RPMI7951 (cell line): ENCODE measurements around the gene SGTB. TPM values are rescaled to one million over a fixed set of nuclear protein-coding genes. Genes with fewer than 3 reads are reported as not detected.
"Not testable (repeated sequence)": the region's sequence is repeated elsewhere in the genome, so short reads cannot be mapped to it uniquely, and the experiment has no call there.

Experiments used
- DNase-seq: peaks from one replicate; pipeline ENCODE4 v3.0.0-alpha.2; 2012; ENCODE audit warnings: low read depth
- total RNA-seq: library from RNA; depleted of rRNA; stranded (reverse); fragments of >200 nt; shearing (Covaris generic); gene quantifications from 2 replicates; pipeline ENCODE4 v1.2.3, GENCODE V29; 2014; rRNA removed

SGTB gene
- total RNA-seq, 1 experiment from 2014 or later = 9.0 TPM

- no peak for DNase-seq
Observed at GRCh38 chr5:65668696-65669095, 53.2 kb downstream of the SGTB start.

GRCh38 chr5:65663804-65664521 lies 57.9 kb downstream of the SGTB start:
- DNase-seq = peak; percentile 15

- DNase-seq = no peak
Observed at GRCh38 chr5:65654713-65655112, 67.2 kb downstream of the SGTB start.

- DNase-seq = no peak
Observed at GRCh38 chr5:65651144-65651543, 70.8 kb downstream of the SGTB start.

- DNase-seq = no peak
Observed at GRCh38 chr5:65647941-65648340, 74.0 kb downstream of the SGTB start.

GRCh38 chr5:65646938-65647337 lies 75.0 kb downstream of the SGTB start:
- DNase-seq = no peak

- no peak for DNase-seq
Observed at GRCh38 chr5:65640240-65640639, 81.7 kb downstream of the SGTB start.

- DNase-seq = no peak
Observed at GRCh38 chr5:65630981-65631380, 90.9 kb downstream of the SGTB start.

- peak; percentile 8 for DNase-seq
Observed at GRCh38 chr5:65625743-65626142, 96.2 kb downstream of the SGTB start.

- peak; percentile 86 for DNase-seq
Observed at GRCh38 chr5:65624571-65625555, 97.0 kb downstream of the SGTB start, which contains the start of the genes SHLD3 and TRAPPC13. Gene SHLD3 (plus strand): TSS chr5:65625027. CDS start chr5:65629588, 4,561 bp downstream. Gene TRAPPC13 (plus strand): TSS chr5:65625027. CDS start chr5:65625061, 34 bp downstream.

- peak; percentile 89 for DNase-seq
Observed at GRCh38 chr5:65624025-65624570, 97.8 kb downstream of the SGTB start, which contains the start of gene TRIM23. Gene TRIM23 (minus strand): TSS chr5:65624333. CDS start chr5:65624274, 59 bp downstream.

- DNase-seq = peak; percentile 0
Observed at GRCh38 chr5:65623482-65623881, 98.4 kb downstream of the SGTB start.

GRCh38 chr5:65621961-65622360 lies 99.9 kb downstream of the SGTB start:
- DNase-seq = not testable (repeated sequence)

GRCh38 chr5:65620021-65620420 lies 101.9 kb downstream of the SGTB start:
- DNase-seq = no peak

Other genes with a start within 250 kb of the SGTB start
- 10.3 and 14.3 TPM in 2 replicates for gene ADAMTS6, start 240.2 kb downstream of the SGTB start, total RNA-seq
- gene CENPK, start 158.9 kb downstream of the SGTB start, total RNA-seq = 51.2 and 65.5 TPM in 2 replicates
- gene PPWD1, start 158.8 kb downstream of the SGTB start, total RNA-seq = 26.7 and 27.5 TPM in 2 replicates
- gene TRIM23, start 97.8 kb downstream of the SGTB start, total RNA-seq = 14.9 and 20.5 TPM in 2 replicates
- 6.2 and 6.4 TPM in 2 replicates for gene SHLD3, start 97.1 kb downstream of the SGTB start, total RNA-seq
- gene TRAPPC13, start 97.1 kb downstream of the SGTB start, total RNA-seq = 32.4 and 42.8 TPM in 2 replicates
- gene NLN, start 96 bp upstream of the SGTB start, total RNA-seq = 22.6 and 24.6 TPM in 2 replicates
- gene ERBIN, start 204.5 kb upstream of the SGTB start, total RNA-seq = 35.0 and 46.0 TPM in 2 replicates